Fibroblast of lung (primary cell): ENCODE results near the gene LRRN4. TPM values are rescaled to one million over a fixed set of nuclear protein-coding genes. Genes with fewer than 3 reads are reported as not detected.

ENCODE experiments used
- DNase-seq, 2 donors: peaks; one replicate each; pipeline versions ENCODE4 v3.0.0 to v3.0.0-alpha.2; 2010; ENCODE audit warnings: low read depth in 2 of 2
- H2AFZ ChIP-seq: 2 replicates; pipeline ENCODE4 v1.5.1; 2012; ENCODE audit warnings: low read length, control low read depth, inconsistent platforms
- H3K27ac ChIP-seq: 2 replicates; pipeline ENCODE4 v1.5.1; 2011; ENCODE audit warnings: low read length, control low read depth; ENCODE audit not compliant: insufficient read depth
- H3K27me3 ChIP-seq: 2 replicates; pipeline ENCODE4 v1.5.1; 2011; ENCODE audit warnings: mild to moderate bottlenecking, low read length; ENCODE audit not compliant: control insufficient read depth, insufficient read depth
- H3K36me3 ChIP-seq: 2 replicates; pipeline ENCODE4 v1.5.1; 2011; ENCODE audit warnings: low read length; ENCODE audit not compliant: control insufficient read depth, insufficient read depth
- H3K4me1 ChIP-seq: 2 replicates; pipeline ENCODE4 v1.5.1; 2011; ENCODE audit warnings: low read length; ENCODE audit not compliant: control insufficient read depth, insufficient read depth; ENCODE audit errors: extremely low read depth
- H3K4me2 ChIP-seq: 2 replicates; pipeline ENCODE4 v1.5.1; 2011; ENCODE audit warnings: low read length, control low read depth; ENCODE audit not compliant: insufficient read depth; ENCODE audit errors: extremely low read depth
- H3K4me3 ChIP-seq, 4 experiments: fragments of 200-600 bp in 1 of 4; sonication (generic) in 1 of 4; replicated peaks in 1 of 4; 2 replicates each; pipeline ENCODE4 v1.5.1; 2011 to 2016; ENCODE audit warnings: low read length in 4 of 4, low read depth in 3 of 4, mild to moderate bottlenecking in 3 of 4, control low read depth in 2 of 4, inconsistent platforms in 1 of 4, mixed read lengths in 1 of 4; ENCODE audit not compliant: insufficient read depth in 1 of 4; ENCODE audit errors: control extremely low read depth in 1 of 4
- H3K79me2 ChIP-seq: 2 replicates; pipeline ENCODE4 v1.5.1; 2012; ENCODE audit warnings: mild to moderate bottlenecking, low read length, inconsistent platforms; ENCODE audit not compliant: control insufficient read depth, insufficient read depth
- H3K9ac ChIP-seq: 2 replicates; pipeline ENCODE4 v1.5.1; 2011; ENCODE audit warnings: mild to moderate bottlenecking, low read length, control low read depth; ENCODE audit not compliant: insufficient read depth
- H3K9me3 ChIP-seq: 2 replicates; pipeline ENCODE4 v1.5.1; 2012; ENCODE audit warnings: low read depth, low read length; ENCODE audit not compliant: control insufficient read depth, insufficient read depth
- H4K20me1 ChIP-seq: 2 replicates; pipeline ENCODE4 v1.5.1; 2011; ENCODE audit warnings: low read length; ENCODE audit not compliant: control insufficient read depth, insufficient read depth; ENCODE audit errors: extremely low read depth
- EZH2 ChIP-seq: IDR thresholded peaks from 2 replicates; pipeline ENCODE4 v1.5.1; 2012; ENCODE audit warnings: low read length, control low read depth, mild to moderate bottlenecking; ENCODE audit errors: missing control alignments
- polyA plus RNA-seq, 2 donors: library from polyadenylated mRNA; depleted of rRNA in 1 of 2; stranded (reverse) in 1 of 2; unstranded in 1 of 2; fragments of >200 nt; gene quantifications; 2 replicates each; pipeline ENCODE4 v1.2.1, GENCODE V29; 2011 to 2012; ENCODE audit warnings: missing spikeins in 1 of 2
- total RNA-seq: library from RNA; depleted of rRNA; stranded (reverse); fragments of >200 nt; gene quantifications from 2 replicates; pipeline ENCODE4 v1.2.1, GENCODE V29; 2014
- TF ChIP-seq, protein P1 (sequence below), 2 donors: IDR thresholded peaks in 1 of 2; conservative IDR thresholded peaks in 1 of 2; 1 replicate in 1 of 2; 2 replicates in 1 of 2; pipeline ENCODE4 v1.5.1; 2011 to 2012; ENCODE audit warnings: low read length in 2 of 2, control low read depth in 1 of 2, inconsistent platforms in 1 of 2, low read depth in 1 of 2, mild to moderate bottlenecking in 1 of 2

Gene LRRN4
- total and polyA plus RNA-seq, 2 donors (not counting 1 experiment from before 2014, with no cell fraction given), result under 0.01 TPM; not detected in 1

DNA sequence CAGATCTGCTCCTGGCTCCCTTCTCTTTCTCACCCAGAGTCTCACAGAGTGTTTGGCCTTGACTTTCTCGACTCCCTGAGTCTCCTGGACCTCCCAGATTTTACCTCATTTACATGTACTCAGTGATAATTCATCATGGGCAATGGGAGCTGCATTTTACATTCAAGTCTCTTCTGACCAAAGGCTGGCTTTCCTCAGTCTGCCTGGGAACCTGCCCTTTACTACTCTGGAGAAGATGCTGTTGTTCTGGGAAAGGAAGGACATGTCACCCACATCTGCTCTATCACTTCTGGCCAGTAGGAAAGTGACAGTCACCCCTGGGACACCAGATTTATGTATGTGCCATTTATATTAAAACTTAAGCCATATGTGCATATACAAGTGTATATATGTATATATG lies 7.4 kb downstream of the LRRN4 start:
- H3K4me2 ChIP-seq, result no peak overlapping the region
- no peak for TF ChIP-seq EZH2
- TF ChIP-seq, protein P1, sequence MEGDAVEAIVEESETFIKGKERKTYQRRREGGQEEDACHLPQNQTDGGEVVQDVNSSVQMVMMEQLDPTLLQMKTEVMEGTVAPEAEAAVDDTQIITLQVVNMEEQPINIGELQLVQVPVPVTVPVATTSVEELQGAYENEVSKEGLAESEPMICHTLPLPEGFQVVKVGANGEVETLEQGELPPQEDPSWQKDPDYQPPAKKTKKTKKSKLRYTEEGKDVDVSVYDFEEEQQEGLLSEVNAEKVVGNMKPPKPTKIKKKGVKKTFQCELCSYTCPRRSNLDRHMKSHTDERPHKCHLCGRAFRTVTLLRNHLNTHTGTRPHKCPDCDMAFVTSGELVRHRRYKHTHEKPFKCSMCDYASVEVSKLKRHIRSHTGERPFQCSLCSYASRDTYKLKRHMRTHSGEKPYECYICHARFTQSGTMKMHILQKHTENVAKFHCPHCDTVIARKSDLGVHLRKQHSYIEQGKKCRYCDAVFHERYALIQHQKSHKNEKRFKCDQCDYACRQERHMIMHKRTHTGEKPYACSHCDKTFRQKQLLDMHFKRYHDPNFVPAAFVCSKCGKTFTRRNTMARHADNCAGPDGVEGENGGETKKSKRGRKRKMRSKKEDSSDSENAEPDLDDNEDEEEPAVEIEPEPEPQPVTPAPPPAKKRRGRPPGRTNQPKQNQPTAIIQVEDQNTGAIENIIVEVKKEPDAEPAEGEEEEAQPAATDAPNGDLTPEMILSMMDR (conservative IDR thresholded peaks at IDR 0.05 in 1 of 2, IDR thresholded peaks at IDR 0.05 in 1 of 2; ENCODE audit: low read depth in 1 of 2, low read length in 2 of 2), result no peak
- no peak overlapping the region for H2AFZ ChIP-seq
- H3K79me2 ChIP-seq, result no peaks in the 10 kb centered on the region
- no peak overlapping the region for H3K9ac ChIP-seq
- H3K36me3 ChIP-seq, result peaks cover 2% of the 10 kb centered on the region
- H3K27me3 ChIP-seq, result peaks cover 5% of the 10 kb centered on the region
- no peak overlapping the region for H3K27ac ChIP-seq
- H4K20me1 ChIP-seq, result no peaks in the 10 kb centered on the region
- H3K4me1 ChIP-seq, result peaks cover under 1% of the 10 kb centered on the region
- DNase-seq, result no peak
- no peak overlapping the region for H3K4me3 ChIP-seq
- no peaks in the 10 kb centered on the region for H3K9me3 ChIP-seq

DNA sequence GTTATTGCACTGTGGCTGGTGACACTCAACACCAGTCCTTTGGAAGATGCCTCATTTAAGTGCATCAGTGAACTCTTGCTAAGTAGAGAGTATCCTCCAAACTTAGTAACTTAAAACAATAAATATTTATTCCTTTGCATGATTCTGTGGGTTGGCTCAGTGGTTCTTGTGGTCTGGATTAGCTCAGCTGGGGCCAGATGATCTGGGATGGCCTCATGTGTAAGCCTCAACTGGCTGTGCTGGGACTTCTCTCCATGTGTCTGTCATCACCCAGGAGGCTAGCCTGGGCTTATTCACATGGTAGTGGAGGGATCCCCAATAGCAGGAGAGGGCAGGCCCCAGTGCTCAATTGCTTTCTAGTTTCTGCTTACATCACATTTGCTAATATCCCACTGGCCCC lies 8.3 kb downstream of the LRRN4 start:
- TF ChIP-seq EZH2, result no peak
- TF ChIP-seq, protein P1 (conservative IDR thresholded peaks at IDR 0.05 in 1 of 2, IDR thresholded peaks at IDR 0.05 in 1 of 2; ENCODE audit: low read depth in 1 of 2, low read length in 2 of 2), result no peak
- Histone ChIP-seq H3K4me1 (no peaks in the 10 kb centered on the region), H3K4me3 (no peak overlapping the region), H3K9me3 (no peaks in the 10 kb centered on the region), H4K20me1 (no peaks in the 10 kb centered on the region), H3K4me2 (no peak overlapping the region), H3K27ac (no peak overlapping the region), H3K9ac (no peak overlapping the region), H3K36me3 (peaks cover 5% of the 10 kb centered on the region), H3K27me3 (no peaks in the 10 kb centered on the region), H2AFZ (no peak overlapping the region), H3K79me2 (no peaks in the 10 kb centered on the region)
- DNase-seq, result peak; percentile 43 to 49

- no peak for TF ChIP-seq EZH2
- TF ChIP-seq, protein P1 (conservative IDR thresholded peaks at IDR 0.05 in 1 of 2, IDR thresholded peaks at IDR 0.05 in 1 of 2; ENCODE audit: low read depth in 1 of 2, low read length in 2 of 2), result no peak
- H3K9ac ChIP-seq, result no peak overlapping the region
Observed at GRCh38 chr20:6044115-6044514, 9.7 kb downstream of the LRRN4 start.

More at GRCh38 chr20:6044115-6044514, 9.7 kb downstream of the LRRN4 start:
- Histone ChIP-seq H3K4me3 (no peak overlapping the region), H3K4me2 (no peak overlapping the region), H3K27me3 (no peaks in the 10 kb centered on the region), H4K20me1 (no peaks in the 10 kb centered on the region), H3K36me3 (peaks cover 5% of the 10 kb centered on the region), H3K4me1 (no peaks in the 10 kb centered on the region), H3K27ac (no peak overlapping the region), H2AFZ (no peak overlapping the region), H3K79me2 (no peaks in the 10 kb centered on the region), H3K9me3 (no peaks in the 10 kb centered on the region)
- DNase-seq, result no peak
